ENCODE results near the gene RPS6KA5.

Gene RPS6KA5

GRCh38 chr14:90819734-90820393 is 240.6 kb downstream of the RPS6KA5 start:
- intact Hi-C loops (cut with micrococcal nuclease), result loop anchor here (5.0 kb wide), 1 partner anchor 38 kb away; no protein-coding TSS in a partner anchor
- H3K27ac Mint-ChIP-seq, result no peak overlapping the region
- H3K4me3 Mint-ChIP-seq, result no peak overlapping the region
- H3K27me3 Mint-ChIP-seq, result peaks cover 25% of the 10 kb centered on the region
- H3K4me1 Mint-ChIP-seq (ENCODE audit: low read depth), result peaks cover 14% of the 10 kb centered on the region
- H3K36me3 Mint-ChIP-seq (ENCODE audit: low read depth), result peaks cover 11% of the 10 kb centered on the region
- H3K9me3 Mint-ChIP-seq, result peaks cover 17% of the 10 kb centered on the region

- Mint-ChIP-seq H3K27me3 (peaks cover 24% of the 10 kb centered on the region), H3K4me1 (ENCODE audit: low read depth) (peaks cover 25% of the 10 kb centered on the region), H3K4me3 (no peak overlapping the region), H3K36me3 (ENCODE audit: low read depth) (peaks cover 5% of the 10 kb centered on the region), H3K27ac (no peak overlapping the region), H3K9me3 (peaks cover 6% of the 10 kb centered on the region)
- intact Hi-C loops (cut with micrococcal nuclease), result loop anchor here (5.0 kb wide), 1 partner anchor 36 kb away; no protein-coding TSS in a partner anchor
Observed at GRCh38 chr14:90818715-90819114, 241.7 kb downstream of the RPS6KA5 start.

GRCh38 chr14:90816681-90817436 is 243.6 kb downstream of the RPS6KA5 start:
- no peak overlapping the region for H3K27ac Mint-ChIP-seq
- intact Hi-C loops (cut with micrococcal nuclease), result loop anchor here (5.0 kb wide), 1 partner anchor 35 kb away; no protein-coding TSS in a partner anchor

GRCh38 chr14:90815822-90816662 is 244.4 kb downstream of the RPS6KA5 start, which contains the start of gene TTC7B:
TTC7B (minus strand) TSS chr14:90816430; CDS start chr14:90816295, 135 bp downstream.
- H3K4me3 Mint-ChIP-seq, result peak within 1 kb of the TSS; percentile 74
- H3K36me3 Mint-ChIP-seq (ENCODE audit: low read depth), result peaks cover 5% of the 10 kb centered on the region
- H3K27ac Mint-ChIP-seq, result peak within 1 kb of the TSS; percentile 33
- peaks cover 35% of the 10 kb centered on the region for H3K4me1 Mint-ChIP-seq (ENCODE audit: low read depth)
- H3K9me3 Mint-ChIP-seq, result no peaks in the 10 kb centered on the region
- intact Hi-C loops (cut with micrococcal nuclease), result loop anchor here (5.0 kb wide), 1 partner anchor 34 kb away; no protein-coding TSS in a partner anchor
- peaks cover 26% of the 10 kb centered on the region for H3K27me3 Mint-ChIP-seq

More at GRCh38 chr14:90816681-90817436, 243.6 kb downstream of the RPS6KA5 start:
- Mint-ChIP-seq H3K4me3 (peak overlapping the region; percentile 44), H3K36me3 (ENCODE audit: low read depth) (peaks cover 5% of the 10 kb centered on the region), H3K4me1 (ENCODE audit: low read depth) (peaks cover 35% of the 10 kb centered on the region), H3K9me3 (no peaks in the 10 kb centered on the region), H3K27me3 (peaks cover 26% of the 10 kb centered on the region)

GRCh38 chr14:90815572-90815821 is 244.9 kb downstream of the RPS6KA5 start:
- Mint-ChIP-seq H3K4me1 (ENCODE audit: low read depth) (peaks cover 30% of the 10 kb centered on the region), H3K27me3 (peaks cover 21% of the 10 kb centered on the region), H3K9me3 (no peaks in the 10 kb centered on the region), H3K27ac (peak overlapping the region; percentile 33), H3K36me3 (ENCODE audit: low read depth) (peaks cover 5% of the 10 kb centered on the region), H3K4me3 (peak overlapping the region; percentile 74)
- intact Hi-C loops (cut with micrococcal nuclease), result loop anchor here (5.0 kb wide), 1 partner anchor 33 kb away; no protein-coding TSS in a partner anchor

GRCh38 chr14:90814806-90815571 is 245.5 kb downstream of the RPS6KA5 start:
- Mint-ChIP-seq H3K27ac (peak overlapping the region; percentile 33), H3K36me3 (ENCODE audit: low read depth) (peaks cover 5% of the 10 kb centered on the region), H3K9me3 (no peaks in the 10 kb centered on the region), H3K4me3 (peak overlapping the region; percentile 74), H3K27me3 (peaks cover 19% of the 10 kb centered on the region), H3K4me1 (ENCODE audit: low read depth) (peaks cover 30% of the 10 kb centered on the region)
- intact Hi-C loops (cut with micrococcal nuclease), result loop anchor here (5.0 kb wide), 1 partner anchor 33 kb away; no protein-coding TSS in a partner anchor

- intact Hi-C loops (cut with micrococcal nuclease), result no loop called here
- Mint-ChIP-seq H3K4me3 (no peak overlapping the region), H3K4me1 (ENCODE audit: low read depth) (peaks cover 40% of the 10 kb centered on the region), H3K9me3 (no peaks in the 10 kb centered on the region), H3K27ac (no peak overlapping the region), H3K36me3 (ENCODE audit: low read depth) (peaks cover 5% of the 10 kb centered on the region), H3K27me3 (peaks cover 18% of the 10 kb centered on the region)
Observed at GRCh38 chr14:90813442-90813841, 247.0 kb downstream of the RPS6KA5 start.

- Mint-ChIP-seq H3K27ac (no peak overlapping the region), H3K4me3 (no peak overlapping the region), H3K36me3 (ENCODE audit: low read depth) (peaks cover 5% of the 10 kb centered on the region), H3K27me3 (peaks cover 10% of the 10 kb centered on the region), H3K4me1 (ENCODE audit: low read depth) (peaks cover 49% of the 10 kb centered on the region), H3K9me3 (no peaks in the 10 kb centered on the region)
- intact Hi-C loops (cut with micrococcal nuclease), result no loop called here
Observed at GRCh38 chr14:90812109-90812508, 248.3 kb downstream of the RPS6KA5 start.

- H3K9me3 Mint-ChIP-seq, result no peaks in the 10 kb centered on the region
Observed at GRCh38 chr14:90811641-90812040, 248.8 kb downstream of the RPS6KA5 start.

GRCh38 chr14:90810806-90811205 is 249.6 kb downstream of the RPS6KA5 start:
- Mint-ChIP-seq H3K36me3 (ENCODE audit: low read depth) (peaks cover 5% of the 10 kb centered on the region), H3K27me3 (peaks cover 9% of the 10 kb centered on the region), H3K9me3 (no peaks in the 10 kb centered on the region), H3K4me1 (ENCODE audit: low read depth) (peaks cover 62% of the 10 kb centered on the region), H3K4me3 (no peak overlapping the region), H3K27ac (no peak overlapping the region)
- intact Hi-C loops (cut with micrococcal nuclease), result no loop called here

More at GRCh38 chr14:90811641-90812040, 248.8 kb downstream of the RPS6KA5 start:
- peaks cover 8% of the 10 kb centered on the region for H3K27me3 Mint-ChIP-seq
- intact Hi-C loops (cut with micrococcal nuclease), result no loop called here
- no peak overlapping the region for H3K4me3 Mint-ChIP-seq
- no peak overlapping the region for H3K27ac Mint-ChIP-seq
- H3K36me3 Mint-ChIP-seq (ENCODE audit: low read depth), result peaks cover 5% of the 10 kb centered on the region
- peaks cover 54% of the 10 kb centered on the region for H3K4me1 Mint-ChIP-seq (ENCODE audit: low read depth)

GRCh38 chr14:90809530-90810312 is 250.7 kb downstream of the RPS6KA5 start:
- no peaks in the 10 kb centered on the region for H3K36me3 Mint-ChIP-seq (ENCODE audit: low read depth)
- no peaks in the 10 kb centered on the region for H3K9me3 Mint-ChIP-seq
- H3K27me3 Mint-ChIP-seq, result peaks cover 3% of the 10 kb centered on the region
- no peak overlapping the region for H3K4me3 Mint-ChIP-seq
- H3K27ac Mint-ChIP-seq, result no peak overlapping the region
- intact Hi-C loops (cut with micrococcal nuclease), result no loop called here
- peaks cover 58% of the 10 kb centered on the region for H3K4me1 Mint-ChIP-seq (ENCODE audit: low read depth)

GRCh38 chr14:90808759-90809529 is 251.5 kb downstream of the RPS6KA5 start:
- Mint-ChIP-seq H3K9me3 (no peaks in the 10 kb centered on the region), H3K4me1 (ENCODE audit: low read depth) (peaks cover 58% of the 10 kb centered on the region), H3K36me3 (ENCODE audit: low read depth) (no peaks in the 10 kb centered on the region), H3K4me3 (no peak overlapping the region), H3K27me3 (peaks cover 3% of the 10 kb centered on the region), H3K27ac (no peak overlapping the region)
- intact Hi-C loops (cut with micrococcal nuclease), result no loop called here

Measured in dendritic cell treated with granulocyte-macrophage colony-stimulating factor and Interleukin-4, amounts not matched to agents 40 ng/mL and 50 ng/mL, for 4 days (primary cell).